Mononuclear cell (primary cell): ENCODE data around the gene CRISP1. TPM values are rescaled to one million over a fixed set of nuclear protein-coding genes. Genes with fewer than 3 reads are reported as not detected.
"Not testable (repeated sequence)": the region's sequence is repeated elsewhere in the genome, so short reads cannot be mapped to it uniquely, and the experiment has no call there.

Source experiments
- H3K27me3 ChIP-seq: 2 replicates; pipeline ENCODE4 v1.6.0; 2011; ENCODE audit warnings: low read length, control low read depth; ENCODE audit not compliant: insufficient read depth
- H3K4me1 ChIP-seq: 2 replicates; pipeline ENCODE4 v1.5.1; 2011; ENCODE audit warnings: mild to moderate bottlenecking, low read length, control low read depth; ENCODE audit not compliant: insufficient read depth
- H3K4me3 ChIP-seq: 2 replicates; pipeline ENCODE4 v1.5.1; 2011; ENCODE audit warnings: mild to moderate bottlenecking, low read length, moderate library complexity
- H3K9me3 ChIP-seq: 2 replicates; pipeline ENCODE4 v1.5.1; 2011; ENCODE audit warnings: low read depth, mild to moderate bottlenecking, control low read depth, low read length
- total RNA-seq: library from RNA; depleted of rRNA; stranded (reverse); fragments of >200 nt; gene quantifications from one replicate; pipeline ENCODE4 v1.2.3, GENCODE V29; 2012

Gene CRISP1
- total RNA-seq, 1 donor = not detected

GRCh38 chr6:49801525-49801924 is 64.8 kb downstream of the CRISP1 start:
- Histone ChIP-seq H3K9me3 (no peaks in the 10 kb centered on the region), H3K4me1 (no peaks in the 10 kb centered on the region), H3K4me3 (no peak overlapping the region), H3K27me3 (no peaks in the 10 kb centered on the region)

GRCh38 chr6:49799090-49799489 is 67.2 kb downstream of the CRISP1 start:
- Histone ChIP-seq H3K9me3 (no peaks in the 10 kb centered on the region), H3K4me3 (no peak overlapping the region), H3K4me1 (no peaks in the 10 kb centered on the region), H3K27me3 (no peaks in the 10 kb centered on the region)

GRCh38 chr6:49796842-49797455 is 69.4 kb downstream of the CRISP1 start:
- H3K4me1 ChIP-seq = not testable (repeated sequence)

GRCh38 chr6:49790341-49790740 is 76.0 kb downstream of the CRISP1 start:
- no peak overlapping the region for H3K4me3 ChIP-seq
- H3K9me3 ChIP-seq = no peaks in the 10 kb centered on the region
- no peaks in the 10 kb centered on the region for H3K27me3 ChIP-seq
- no peaks in the 10 kb centered on the region for H3K4me1 ChIP-seq

More at GRCh38 chr6:49796842-49797455, 69.4 kb downstream of the CRISP1 start:
- not testable (repeated sequence) for H3K27me3 ChIP-seq, H3K4me3 ChIP-seq, H3K9me3 ChIP-seq

GRCh38 chr6:49787176-49787575 is 79.2 kb downstream of the CRISP1 start, which contains the start of gene PGK2:
PGK2 (minus strand) TSS chr6:49787285; CDS start chr6:49787187, 98 bp downstream.
- no peaks in the 10 kb centered on the region for H3K4me1 ChIP-seq
- H3K9me3 ChIP-seq = no peaks in the 10 kb centered on the region
- no peak within 1 kb of the TSS for H3K4me3 ChIP-seq
- H3K27me3 ChIP-seq = no peaks in the 10 kb centered on the region

GRCh38 chr6:49784272-49784671 is 82.1 kb downstream of the CRISP1 start:
- Histone ChIP-seq H3K27me3 (no peaks in the 10 kb centered on the region), H3K9me3 (no peaks in the 10 kb centered on the region), H3K4me1 (no peaks in the 10 kb centered on the region), H3K4me3 (no peak overlapping the region)

Other genes starting within 250 kb of the CRISP1 start
- gene RHAG, start 229.7 kb downstream of the CRISP1 start, total RNA-seq = not detected
- not detected for gene CRISP2, start 153.0 kb downstream of the CRISP1 start, total RNA-seq
- gene CRISP3, start 122.1 kb downstream of the CRISP1 start, total RNA-seq = not detected
- not detected for gene PGK2, start 79.2 kb downstream of the CRISP1 start, total RNA-seq
- not detected for gene DEFB114, start 97.6 kb upstream of the CRISP1 start, total RNA-seq
- not detected for gene DEFB113, start 103.1 kb upstream of the CRISP1 start, total RNA-seq
- not detected for gene DEFB110, start 155.5 kb upstream of the CRISP1 start, total RNA-seq
- gene DEFB112, start 183.4 kb upstream of the CRISP1 start, total RNA-seq = not detected